Adrenal gland (tissue), 5 donors: ENCODE measurements around the gene PSMA7.

Experiments
- CTCF ChIP-seq, 6 experiments: fragments of 450-650 bp in 4 of 6; fragments of 200-600 bp in 2 of 6; sonication (generic) in 1 of 6; IDR thresholded peaks; 1 replicate in 5 of 6; 2 replicates in 1 of 6; pipeline versions ENCODE4 v1.5.1 to v1.8.0; 2016 to 2021; ENCODE audit warnings: antibody characterized with exemption in 6 of 6, mild to moderate bottlenecking in 2 of 6, moderate library complexity in 1 of 6
- POLR2A ChIP-seq, 2 donors: fragments of 450-650 bp; IDR thresholded peaks; one replicate each; pipeline ENCODE4 v1.6.1; 2017; ENCODE audit warnings: antibody characterized with exemption in 2 of 2, mild to moderate bottlenecking in 2 of 2, moderate library complexity in 1 of 2
- donor health status: DM: no; HTN: no; CAD: no.

DNA sequence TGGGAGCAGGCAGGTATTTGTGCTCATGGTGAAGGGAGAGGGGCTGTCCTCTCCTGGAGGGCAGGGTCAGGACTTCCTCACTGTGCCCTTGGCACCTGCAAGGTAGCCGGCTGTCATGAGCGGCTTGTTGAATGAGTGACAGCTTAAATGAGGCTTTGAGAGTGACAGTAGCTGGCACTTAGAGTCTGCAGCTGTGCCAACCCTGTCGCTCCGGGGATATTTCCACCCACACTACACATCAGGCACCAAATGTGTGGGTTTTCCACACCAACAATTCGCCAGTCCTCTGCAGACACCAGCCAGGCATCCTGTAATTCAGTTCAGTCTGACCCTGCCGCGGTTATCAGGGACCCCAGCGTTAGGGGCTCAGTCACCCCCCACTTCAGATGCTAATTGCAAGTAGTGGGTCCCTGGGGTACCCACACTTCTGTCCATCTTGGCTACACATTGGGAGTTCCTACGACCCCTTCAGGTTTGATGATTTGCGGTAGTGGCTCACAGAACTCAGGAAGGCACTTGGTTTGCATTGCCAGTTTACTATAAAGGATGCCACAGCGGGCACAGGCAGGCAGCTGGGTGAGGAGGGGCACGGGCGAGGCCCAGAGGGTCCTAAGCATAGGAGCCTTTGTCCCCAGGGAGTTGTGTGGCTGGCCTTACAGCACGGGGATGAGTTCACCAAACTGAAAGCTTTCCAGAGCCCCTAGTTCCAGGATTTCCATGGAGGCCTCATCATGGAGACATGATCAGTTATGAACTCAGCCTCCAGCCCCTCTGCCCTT, 48.8 kb upstream of the PSMA7 start:
- TF ChIP-seq CTCF (IDR thresholded peaks at IDR 0.05) (no peak), POLR2A (IDR thresholded peaks at IDR 0.05) (no peak)
